ENCODE measurements around the gene PLEKHA5. TPM values are rescaled to one million over a fixed set of nuclear protein-coding genes. Genes with fewer than 3 reads are reported as not detected.

The PLEKHA5 gene
- total RNA-seq, 4 donors from 2014 or later: 34.5 to 120 (median 60.0) TPM

DNA sequence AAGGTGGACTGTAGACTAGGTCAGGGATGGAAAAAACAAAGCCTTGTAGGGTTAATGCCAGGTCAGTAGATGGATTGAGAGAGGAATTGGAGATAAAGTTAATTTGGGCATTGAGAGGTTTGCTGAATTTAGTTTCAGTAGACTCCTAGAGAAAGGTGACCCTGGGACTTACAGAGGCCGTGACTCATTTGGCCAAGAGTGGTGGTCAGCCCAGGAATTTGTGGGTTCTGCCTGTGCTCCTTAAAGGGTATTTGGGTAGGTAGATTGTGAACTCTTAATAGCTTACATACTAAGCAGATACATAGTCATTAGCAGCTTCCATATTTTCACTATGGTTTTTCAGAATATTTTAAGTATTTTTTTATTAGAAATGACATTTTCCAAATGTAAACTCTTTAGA, 21.8 kb downstream of the PLEKHA5 start:
- H3K4me1 ChIP-seq: peaks cover 0 to 73% (median 10%) of the 10 kb centered on the region in 3 donors
- H3K27ac ChIP-seq: no peak overlapping the region
- peaks cover 0 to 7% of the 10 kb centered on the region in 2 donors for H3K36me3 ChIP-seq
- H3K9me3 ChIP-seq: no peaks in the 10 kb centered on the region
- 86 to 95% methylated on average over 1 of the region's 1 CpG for WGBS, 2 donors (ENCODE audit: low coverage in 1 of 2)
- ATAC-seq: no peak
- no peak overlapping the region for H3K4me3 ChIP-seq
- TF ChIP-seq, protein P1, sequence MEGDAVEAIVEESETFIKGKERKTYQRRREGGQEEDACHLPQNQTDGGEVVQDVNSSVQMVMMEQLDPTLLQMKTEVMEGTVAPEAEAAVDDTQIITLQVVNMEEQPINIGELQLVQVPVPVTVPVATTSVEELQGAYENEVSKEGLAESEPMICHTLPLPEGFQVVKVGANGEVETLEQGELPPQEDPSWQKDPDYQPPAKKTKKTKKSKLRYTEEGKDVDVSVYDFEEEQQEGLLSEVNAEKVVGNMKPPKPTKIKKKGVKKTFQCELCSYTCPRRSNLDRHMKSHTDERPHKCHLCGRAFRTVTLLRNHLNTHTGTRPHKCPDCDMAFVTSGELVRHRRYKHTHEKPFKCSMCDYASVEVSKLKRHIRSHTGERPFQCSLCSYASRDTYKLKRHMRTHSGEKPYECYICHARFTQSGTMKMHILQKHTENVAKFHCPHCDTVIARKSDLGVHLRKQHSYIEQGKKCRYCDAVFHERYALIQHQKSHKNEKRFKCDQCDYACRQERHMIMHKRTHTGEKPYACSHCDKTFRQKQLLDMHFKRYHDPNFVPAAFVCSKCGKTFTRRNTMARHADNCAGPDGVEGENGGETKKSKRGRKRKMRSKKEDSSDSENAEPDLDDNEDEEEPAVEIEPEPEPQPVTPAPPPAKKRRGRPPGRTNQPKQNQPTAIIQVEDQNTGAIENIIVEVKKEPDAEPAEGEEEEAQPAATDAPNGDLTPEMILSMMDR (IDR thresholded peaks at IDR 0.05): no peak
- TF ChIP-seq POLR2AphosphoS5 (IDR thresholded peaks at IDR 0.05): no peak
- no peak for TF ChIP-seq POLR2A (IDR thresholded peaks at IDR 0.05)
- no peak for TF ChIP-seq EP300 (IDR thresholded peaks at IDR 0.05)
- H3K27me3 ChIP-seq: no peaks in the 10 kb centered on the region

DNA sequence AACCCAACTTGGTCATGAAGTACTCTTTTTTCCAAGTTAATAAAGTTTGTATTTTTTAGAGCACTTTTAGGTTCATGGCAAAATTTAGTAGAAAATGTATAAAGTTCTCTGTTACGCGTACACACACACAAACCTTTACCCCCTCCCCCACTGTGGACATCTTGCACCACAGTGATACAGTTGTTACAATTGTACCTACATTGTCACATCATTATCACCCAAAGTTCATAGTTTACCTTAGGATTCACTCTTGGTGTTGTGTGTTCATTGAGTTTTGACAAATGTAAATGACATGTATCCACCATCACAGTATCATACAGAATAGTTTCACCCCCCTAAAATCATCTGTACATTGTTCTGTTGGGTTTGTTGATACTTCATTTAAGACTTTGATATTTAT, 23.9 kb downstream of the PLEKHA5 start:
- H3K27me3 ChIP-seq: no peaks in the 10 kb centered on the region
- no peaks in the 10 kb centered on the region for H3K9me3 ChIP-seq
- 50% methylated on average over 2 of the region's 2 CpGs for WGBS, 2 donors (ENCODE audit: low coverage in 1 of 2)
- H3K4me3 ChIP-seq: no peak overlapping the region
- H3K4me1 ChIP-seq: peaks cover 0 to 74% (median 12%) of the 10 kb centered on the region in 3 donors
- ATAC-seq: no peak
- H3K36me3 ChIP-seq: peaks cover 0 to 7% of the 10 kb centered on the region in 2 donors
- H3K27ac ChIP-seq: no peak overlapping the region
- TF ChIP-seq POLR2A (IDR thresholded peaks at IDR 0.05) (no peak), EP300 (IDR thresholded peaks at IDR 0.05) (no peak), POLR2AphosphoS5 (IDR thresholded peaks at IDR 0.05) (no peak)
- TF ChIP-seq, protein P1 (IDR thresholded peaks at IDR 0.05): no peak

- Histone ChIP-seq H3K36me3 (peaks cover 0 to 3% of the 10 kb centered on the region in 2 donors), H3K4me1 (peaks cover 0 to 82% (median 22%) of the 10 kb centered on the region in 3 donors), H3K27ac (peak overlapping the region in 3 of 4 donors; percentile 18 to 42 (median 37)), H3K27me3 (no peaks in the 10 kb centered on the region), H3K9me3 (no peaks in the 10 kb centered on the region), H3K4me3 (no peak overlapping the region)
- ATAC-seq: no peak
- WGBS, 2 donors (ENCODE audit: low coverage in 1 of 2): 21 to 45% methylated on average over 1 to 2 of the region's 2 CpGs
- TF ChIP-seq POLR2AphosphoS5 (IDR thresholded peaks at IDR 0.05): no peak
- TF ChIP-seq POLR2A (IDR thresholded peaks at IDR 0.05): no peak
- TF ChIP-seq, protein P1 (IDR thresholded peaks at IDR 0.05): no peak
- TF ChIP-seq EP300 (IDR thresholded peaks at IDR 0.05): no peak
These were observed 25.2 kb downstream of the PLEKHA5 start for GRCh38 chr12:19154686-19155085.

GRCh38 chr12:19155981-19156734, 26.6 kb downstream of the PLEKHA5 start:
- peaks cover 0 to 74% (median 20%) of the 10 kb centered on the region in 3 donors for H3K4me1 ChIP-seq
- WGBS, 2 donors (ENCODE audit: low coverage in 1 of 2): 35 to 75% methylated on average over 4 to 5 of the region's 5 CpGs

More at GRCh38 chr12:19155981-19156734, 26.6 kb downstream of the PLEKHA5 start:
- TF ChIP-seq POLR2A (IDR thresholded peaks at IDR 0.05): no peak
- no peak for TF ChIP-seq POLR2AphosphoS5 (IDR thresholded peaks at IDR 0.05)
- no peak for TF ChIP-seq EP300 (IDR thresholded peaks at IDR 0.05)
- TF ChIP-seq, protein P1 (IDR thresholded peaks at IDR 0.05): no peak
- no peak overlapping the region for H3K4me3 ChIP-seq
- no peaks in the 10 kb centered on the region for H3K9me3 ChIP-seq
- peak overlapping the region in 2 of 4 donors; percentile 20 to 33 for H3K27ac ChIP-seq
- no peaks in the 10 kb centered on the region for H3K36me3 ChIP-seq
- no peak for ATAC-seq
- H3K27me3 ChIP-seq: no peaks in the 10 kb centered on the region
